Stimulated activated CD8-positive, alpha-beta memory T cell treated with anti-CD3 and anti-CD28 coated beads, Interleukin-4, amount 100 ng/mL, for 1 hour (primary cell): Measurements from ENCODE around the gene REEP3.

Experiments
- DNase-seq, 2 donors: peaks; one replicate each; pipeline ENCODE4 v3.0.0-alpha.2; 2020; ENCODE audit warnings: low read depth in 2 of 2, low spot score in 1 of 2

REEP3 gene

GRCh38 chr10:63505562-63505961, 15.6 kb upstream of the REEP3 start:
- DNase-seq: no peak

DNA sequence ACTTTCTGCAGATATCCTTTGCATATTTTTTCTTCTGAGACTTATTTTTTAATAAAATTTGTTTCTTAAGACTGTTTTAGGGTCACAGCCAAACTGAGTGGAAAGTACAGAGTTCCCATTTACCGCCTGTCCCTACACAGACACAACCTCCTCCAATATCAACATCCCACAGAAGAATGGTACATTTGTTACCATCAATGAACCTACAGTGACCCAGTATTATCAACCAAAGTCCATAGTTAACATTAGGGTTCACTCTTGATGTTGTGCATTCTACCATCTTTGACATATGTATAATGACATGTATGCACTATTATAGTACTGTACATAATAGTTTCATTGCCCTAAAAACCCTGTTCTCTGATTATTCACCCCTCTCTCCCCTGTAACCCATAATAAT, 14.6 kb upstream of the REEP3 start:
- DNase-seq: no peak

GRCh38 chr10:63515002-63515763, 6.0 kb upstream of the REEP3 start:
- DNase-seq: no peak

- DNase-seq: no peak
Observed at GRCh38 chr10:63516207-63516606, 5.0 kb upstream of the REEP3 start.

DNA sequence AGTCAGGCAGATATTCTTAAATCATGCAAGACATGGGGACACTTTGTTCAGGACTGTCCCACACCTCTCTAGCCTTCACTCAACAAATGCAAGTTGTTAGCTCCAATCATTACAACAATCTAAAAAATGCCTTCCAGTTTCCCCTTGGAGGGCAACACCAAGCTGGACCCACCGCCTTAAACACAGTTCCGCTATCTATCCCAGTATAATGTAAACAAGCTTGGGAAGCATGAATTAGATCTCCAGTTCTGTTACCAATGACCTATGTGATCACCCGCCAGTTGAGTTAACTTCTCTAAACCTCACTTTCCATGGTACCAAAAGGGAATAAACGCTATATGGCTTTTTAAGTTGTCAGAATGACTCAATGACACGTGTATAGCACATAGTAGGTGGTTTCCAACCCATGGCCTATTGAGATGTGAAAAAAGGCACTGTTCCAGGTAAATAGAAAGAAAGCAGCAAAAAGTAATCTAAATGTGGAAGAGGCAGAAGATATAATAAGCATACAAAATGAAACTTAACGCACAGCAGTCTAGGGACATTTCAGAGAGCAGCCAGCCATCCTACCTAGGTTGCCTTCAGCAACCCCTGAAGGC, 2.4 kb upstream of the REEP3 start:
- DNase-seq: no peak

GRCh38 chr10:63521416-63522276, 445 bp downstream of the REEP3 start:
- DNase-seq: peak in 1 of 2 donors; percentile 23

DNA sequence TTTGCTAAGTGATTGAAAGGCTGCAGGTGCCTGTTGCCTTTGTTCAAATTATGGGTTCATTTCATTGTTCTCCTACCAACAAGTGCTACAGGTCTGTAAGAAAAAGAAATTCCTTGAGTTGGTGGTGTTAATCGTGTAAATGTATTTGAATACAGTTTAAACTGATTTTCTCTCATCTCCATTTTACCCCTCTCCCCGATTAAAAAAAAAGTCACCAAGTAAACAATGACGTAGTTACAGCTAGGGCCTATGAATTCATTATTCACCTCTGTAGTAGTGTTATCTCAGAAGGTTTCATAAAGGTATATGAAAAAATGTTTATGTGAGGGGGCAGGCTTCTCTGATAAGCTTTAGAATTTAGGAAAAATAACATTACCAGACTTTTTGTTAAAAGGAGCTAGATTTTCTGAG, 1.1 kb downstream of the REEP3 start:
- no peak for DNase-seq

DNA sequence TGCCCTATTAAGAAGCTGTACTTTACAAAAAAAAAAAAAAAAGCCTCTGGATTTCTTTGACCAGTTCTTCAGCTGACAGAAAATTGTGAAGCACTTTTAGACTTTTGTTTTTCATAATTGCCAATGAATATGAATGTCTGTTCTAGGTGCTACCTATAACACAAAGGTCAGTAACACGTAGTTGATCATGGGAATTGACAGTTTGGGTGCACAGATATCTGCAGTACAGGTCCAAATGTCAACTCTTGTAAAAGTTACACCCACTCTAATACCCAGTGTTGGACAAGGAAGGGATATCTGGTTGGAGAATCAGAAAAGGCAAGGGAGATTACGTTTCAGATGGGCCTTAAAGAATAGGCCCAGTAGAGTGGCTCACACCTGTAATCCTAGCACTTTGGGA, 1.8 kb downstream of the REEP3 start:
- DNase-seq: no peak

GRCh38 chr10:63525021-63525420, 3.8 kb downstream of the REEP3 start:
- no peak for DNase-seq

DNA sequence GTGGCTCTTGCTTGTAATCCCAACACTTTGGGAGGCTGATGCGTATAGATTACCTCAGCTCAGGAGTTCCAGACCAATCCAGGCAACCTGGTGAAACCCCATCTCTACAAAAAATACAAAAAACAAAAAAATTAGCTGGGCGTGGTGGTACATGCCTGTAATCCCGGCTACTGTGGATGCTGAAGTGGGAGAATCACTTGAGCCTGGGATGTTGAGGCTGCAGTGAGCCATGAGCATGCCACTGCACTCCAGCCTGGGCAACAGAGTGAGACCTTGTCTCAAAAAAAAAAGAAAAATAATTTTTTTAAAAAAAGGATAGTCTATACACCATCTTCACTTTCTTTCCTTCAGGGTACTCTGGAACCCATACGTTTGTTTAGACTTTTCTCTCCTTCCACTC, 6.2 kb downstream of the REEP3 start:
- no peak for DNase-seq

GRCh38 chr10:63528084-63528744, 7.0 kb downstream of the REEP3 start:
- DNase-seq: no peak

- DNase-seq: no peak
Observed at GRCh38 chr10:63530409-63530808, 9.2 kb downstream of the REEP3 start.

DNA sequence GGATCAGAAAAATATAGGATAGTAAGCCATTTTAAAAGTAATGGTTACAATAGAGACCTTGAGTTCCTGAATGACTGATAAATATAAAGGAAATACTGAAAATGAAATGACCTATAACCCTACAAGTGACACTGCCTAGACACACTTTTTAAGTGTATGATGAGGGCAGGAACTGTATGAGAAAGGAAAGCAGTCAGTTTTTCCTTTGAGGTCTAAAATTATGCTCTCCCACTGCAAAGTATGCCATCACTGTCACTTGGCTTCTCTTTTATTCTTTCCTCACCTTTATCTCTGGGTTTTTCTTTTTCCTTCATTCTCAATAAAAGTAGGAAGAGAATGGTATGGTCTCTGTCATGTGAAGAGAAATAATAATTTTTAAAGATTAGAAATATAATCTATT, 13.5 kb downstream of the REEP3 start:
- no peak for DNase-seq

DNA sequence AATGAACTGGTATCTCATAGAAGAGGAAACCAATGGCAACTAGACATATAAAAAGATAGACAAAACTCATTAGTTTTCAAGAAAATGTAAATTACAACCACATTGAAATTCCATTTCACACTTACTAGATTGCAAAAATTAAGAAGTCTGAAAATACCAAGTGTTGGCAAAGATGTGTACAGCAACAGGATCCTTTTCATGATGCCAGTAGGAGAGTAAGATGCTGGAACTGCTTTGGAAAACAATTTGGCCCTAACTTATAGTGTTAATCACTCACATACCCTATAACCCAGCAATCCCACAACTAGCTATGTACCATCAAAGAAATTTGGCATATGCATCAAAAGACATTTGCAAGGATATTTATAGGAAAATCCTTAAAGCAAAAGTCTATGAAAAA, 15.5 kb downstream of the REEP3 start:
- no peak for DNase-seq

DNA sequence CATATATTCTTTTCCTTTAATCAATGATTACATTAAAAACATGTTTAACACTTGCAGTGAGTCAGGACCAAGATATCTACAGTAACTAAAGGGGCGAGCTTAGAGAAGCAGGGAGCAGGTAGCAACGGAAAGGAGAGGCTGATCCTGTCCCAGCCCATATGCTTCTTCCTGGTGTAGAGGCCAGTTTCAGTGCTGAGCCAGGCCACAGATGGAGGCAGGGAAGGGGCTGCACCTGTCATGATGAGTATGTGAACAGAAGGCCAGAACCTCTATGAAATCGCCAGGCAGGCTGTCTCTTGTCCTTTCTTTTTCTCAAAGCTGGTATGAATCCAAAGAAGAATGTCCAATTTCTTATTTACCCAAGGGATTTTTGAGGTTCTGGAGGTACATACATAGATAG, 16.3 kb downstream of the REEP3 start:
- DNase-seq: no peak

- no peak for DNase-seq
Observed at GRCh38 chr10:63539377-63539776, 18.2 kb downstream of the REEP3 start.

- DNase-seq: no peak
Observed at GRCh38 chr10:63539994-63540393, 18.8 kb downstream of the REEP3 start.

- no peak for DNase-seq
Observed at GRCh38 chr10:63542835-63543575, 21.8 kb downstream of the REEP3 start.

DNA sequence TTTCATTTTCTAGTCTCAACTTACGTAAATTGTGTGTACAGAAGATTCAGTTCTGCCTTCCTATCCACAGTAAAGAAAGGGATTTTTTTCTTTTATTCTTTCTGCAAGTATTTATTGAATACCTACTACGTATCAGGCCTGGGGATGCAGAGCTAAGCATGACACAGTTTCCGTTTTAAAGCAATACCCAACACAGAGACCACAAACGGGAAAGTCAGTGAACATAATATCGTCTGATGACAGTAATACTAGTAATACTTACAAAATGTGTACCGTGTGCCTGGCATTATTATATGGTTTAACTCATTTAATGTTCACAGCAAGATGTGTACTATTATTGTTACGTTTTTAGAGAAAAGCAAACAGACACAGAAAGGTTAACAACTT, 22.4 kb downstream of the REEP3 start:
- no peak for DNase-seq

- no peak for DNase-seq
Observed at GRCh38 chr10:63544418-63544817, 23.2 kb downstream of the REEP3 start.
